ENCODE data around the gene MIPOL1.
A peak's percentile ranks its signal among the peaks of the same experiment; 100 is the strongest.
"Not testable (repeated sequence)": the region's sequence is repeated elsewhere in the genome, so short reads cannot be mapped to it uniquely, and the experiment has no call there.

Gene MIPOL1

GRCh38 chr14:37320106-37320505, 122.4 kb downstream of the MIPOL1 start:
- TF ChIP-seq CTCF (conservative IDR thresholded peaks at IDR 0.05; ENCODE audit: control insufficient read depth, insufficient read depth, low read depth, low read length): no peak
- DNase-seq (ENCODE audit: low read depth): peak; percentile 7
- no peak overlapping the region for H3K4me3 ChIP-seq (ENCODE audit: control insufficient read depth, low read depth, low read length)

GRCh38 chr14:37325332-37325731, 127.6 kb downstream of the MIPOL1 start:
- no peak for DNase-seq (ENCODE audit: low read depth)
- no peak overlapping the region for H3K4me3 ChIP-seq (ENCODE audit: control insufficient read depth, low read depth, low read length)
- no peak for TF ChIP-seq CTCF (conservative IDR thresholded peaks at IDR 0.05; ENCODE audit: control insufficient read depth, insufficient read depth, low read depth, low read length)

GRCh38 chr14:37326434-37326833, 128.7 kb downstream of the MIPOL1 start:
- no peak overlapping the region for H3K4me3 ChIP-seq (ENCODE audit: control insufficient read depth, low read depth, low read length)
- no peak for TF ChIP-seq CTCF (conservative IDR thresholded peaks at IDR 0.05; ENCODE audit: control insufficient read depth, insufficient read depth, low read depth, low read length)
- no peak for DNase-seq (ENCODE audit: low read depth)

GRCh38 chr14:37327933-37328332, 130.2 kb downstream of the MIPOL1 start:
- not testable (repeated sequence) for DNase-seq (ENCODE audit: low read depth); H3K4me3 ChIP-seq (ENCODE audit: control insufficient read depth, low read depth, low read length)

- DNase-seq (ENCODE audit: low read depth): no peak
- H3K4me3 ChIP-seq (ENCODE audit: control insufficient read depth, low read depth, low read length): no peak overlapping the region
- no peak for TF ChIP-seq CTCF (conservative IDR thresholded peaks at IDR 0.05; ENCODE audit: control insufficient read depth, insufficient read depth, low read depth, low read length)
These were observed 130.9 kb downstream of the MIPOL1 start for GRCh38 chr14:37328673-37329072.

GRCh38 chr14:37329189-37330001, 131.7 kb downstream of the MIPOL1 start:
- no peak for DNase-seq (ENCODE audit: low read depth)
- H3K4me3 ChIP-seq (ENCODE audit: control insufficient read depth, low read depth, low read length): no peak overlapping the region
- TF ChIP-seq CTCF (conservative IDR thresholded peaks at IDR 0.05; ENCODE audit: control insufficient read depth, insufficient read depth, low read depth, low read length): no peak

GRCh38 chr14:37330910-37331309, 133.2 kb downstream of the MIPOL1 start:
- TF ChIP-seq CTCF (conservative IDR thresholded peaks at IDR 0.05; ENCODE audit: control insufficient read depth, insufficient read depth, low read depth, low read length): no peak
- no peak overlapping the region for H3K4me3 ChIP-seq (ENCODE audit: control insufficient read depth, low read depth, low read length)
- no peak for DNase-seq (ENCODE audit: low read depth)

Data from fibroblast of mammary gland (primary cell).